ENCODE results near the gene SCNN1G.

- TF ChIP-seq CTCF (IDR thresholded peaks at IDR 0.05) (no peak), POLR2A (IDR thresholded peaks at IDR 0.05) (no peak)
These were observed 75.1 kb downstream of the SCNN1G start for GRCh38 chr16:23257682-23258081.

Measured in lower leg skin (tissue), 3 donors.